Measurements from ENCODE around the gene CHRND. TPM values are rescaled to one million over a fixed set of nuclear protein-coding genes. Genes with fewer than 3 reads are reported as not detected.

The CHRND gene
- total RNA-seq, 1 experiment from 2014 or later: not detected

DNA sequence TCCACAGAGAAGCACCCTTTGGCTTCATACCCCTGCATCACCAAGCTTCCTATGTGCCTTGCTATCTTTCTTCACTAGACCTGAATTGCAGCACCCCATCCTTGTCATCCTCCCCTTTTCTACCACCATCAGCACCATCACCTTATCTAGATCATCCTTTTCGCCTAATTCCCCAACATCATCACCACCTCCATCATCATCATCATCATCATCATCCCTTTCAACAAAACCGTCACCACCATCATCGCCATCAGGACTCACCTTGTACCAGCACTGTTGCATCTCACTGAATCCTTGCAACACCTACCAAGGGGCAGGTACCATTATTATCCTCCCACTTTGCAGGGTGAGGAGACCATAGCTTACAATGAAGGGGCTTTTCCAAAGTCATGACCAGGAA, 27.5 kb upstream of the CHRND start:
- DNase-seq (ENCODE audit: low read depth): no peak
- in situ Hi-C loops (cut with HindIII; ENCODE audit: low pct_unique_long_range_greater_than_20kb, low sequenced_read_pairs): no loop called here

- no peak for DNase-seq (ENCODE audit: low read depth)
- in situ Hi-C loops (cut with HindIII; ENCODE audit: low pct_unique_long_range_greater_than_20kb, low sequenced_read_pairs): no loop called here
Observed at GRCh38 chr2:232501331-232501771, 24.6 kb upstream of the CHRND start.

DNA sequence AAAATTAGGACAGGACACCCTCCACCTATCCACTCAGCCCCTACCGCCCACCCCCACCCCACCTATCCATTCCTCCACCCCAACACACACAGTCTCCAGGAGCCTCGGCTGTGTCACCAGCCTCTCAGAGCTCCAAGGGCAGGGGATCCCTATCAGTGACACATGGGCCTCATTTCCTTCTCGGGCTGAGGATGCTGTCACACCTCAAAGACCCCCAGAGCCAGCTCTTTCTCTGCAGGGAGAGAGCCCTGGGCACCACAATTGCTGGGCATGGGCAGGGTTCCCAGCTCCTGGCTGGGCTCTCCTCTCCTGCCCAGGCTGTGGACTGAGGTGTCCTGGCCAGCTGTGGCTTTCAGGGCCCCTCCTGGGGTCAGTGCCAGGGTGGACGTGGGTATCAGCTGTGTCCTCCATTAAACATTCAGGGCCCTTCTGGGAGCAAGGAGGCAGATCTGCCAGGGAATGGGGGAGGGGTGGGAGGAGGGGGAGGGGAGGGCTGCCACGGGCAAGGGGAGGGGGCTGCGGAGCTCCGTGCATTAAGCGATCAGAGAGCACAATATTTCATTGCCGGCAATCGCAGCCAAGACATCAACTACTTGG, 24.1 kb upstream of the CHRND start:
- DNase-seq (ENCODE audit: low read depth): no peak
- in situ Hi-C loops (cut with HindIII; ENCODE audit: low pct_unique_long_range_greater_than_20kb, low sequenced_read_pairs): no loop called here

DNA sequence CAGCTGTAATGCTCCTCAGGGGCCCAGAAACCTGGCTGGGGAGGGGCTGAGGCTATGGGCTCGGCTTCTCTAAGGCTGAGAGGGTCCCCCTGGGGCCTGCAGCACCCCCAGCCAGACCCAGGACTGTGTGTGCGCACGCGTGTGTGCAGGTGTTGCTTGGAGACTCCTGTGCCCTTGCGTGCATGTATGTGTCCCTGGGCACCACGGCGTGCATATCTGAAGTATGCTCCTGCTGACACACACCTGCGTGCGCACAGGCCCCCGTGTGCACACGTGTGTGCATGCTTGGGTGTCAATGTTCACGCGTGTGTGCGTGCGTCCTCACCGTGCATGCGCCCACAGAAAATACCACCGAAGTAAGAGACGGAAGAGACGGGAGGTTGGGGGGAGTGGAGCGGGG, 23.4 kb upstream of the CHRND start:
- no peak for DNase-seq (ENCODE audit: low read depth)
- in situ Hi-C loops (cut with HindIII; ENCODE audit: low pct_unique_long_range_greater_than_20kb, low sequenced_read_pairs): no loop called here

DNA sequence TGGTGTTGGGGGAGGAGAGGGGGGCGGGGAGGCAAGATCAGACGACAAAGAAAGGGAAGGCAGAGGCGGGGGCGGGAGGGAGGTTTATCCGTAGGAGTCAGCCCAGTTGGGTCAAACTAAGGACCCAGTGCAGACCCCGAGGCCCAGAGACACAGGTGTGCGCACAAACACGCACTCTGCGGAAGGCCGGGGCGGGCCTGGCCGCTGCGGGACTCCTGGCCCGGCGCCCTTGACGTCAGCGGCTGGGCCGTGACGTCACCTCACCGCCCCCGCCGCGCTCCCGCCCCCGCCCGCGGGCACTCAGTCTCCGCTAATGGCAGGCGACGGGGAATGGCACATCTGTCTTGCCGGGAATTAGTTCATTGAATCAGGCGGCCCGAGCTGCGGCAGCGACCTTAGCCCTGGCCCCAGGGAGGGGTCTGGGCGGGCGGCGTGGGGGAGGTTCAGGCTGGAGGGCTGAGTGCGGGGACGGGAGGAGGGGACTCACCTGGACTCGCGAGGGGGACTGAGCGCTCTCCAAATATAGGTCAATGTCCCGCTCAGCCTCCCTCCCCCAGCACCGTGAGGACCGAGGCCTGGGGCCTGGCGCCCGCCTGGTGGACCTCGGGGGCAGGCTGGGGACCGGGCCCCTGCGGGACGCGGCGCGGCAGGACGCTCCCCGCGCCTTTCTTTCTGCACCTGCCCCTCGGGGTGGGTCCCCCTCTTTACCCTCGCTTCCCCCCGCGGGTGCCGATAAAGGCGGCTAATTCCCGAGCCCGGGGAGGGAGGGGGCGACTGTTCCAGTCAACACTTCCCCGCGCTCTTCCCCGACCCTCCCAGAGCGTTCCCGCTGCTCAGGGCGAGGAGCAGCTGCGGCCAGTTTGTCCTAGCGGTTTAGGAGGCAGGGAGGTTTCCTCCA, 22.8 kb upstream of the CHRND start:
- in situ Hi-C loops (cut with HindIII; ENCODE audit: low pct_unique_long_range_greater_than_20kb, low sequenced_read_pairs): no loop called here
- DNase-seq (ENCODE audit: low read depth): no peak

- in situ Hi-C loops (cut with HindIII; ENCODE audit: low pct_unique_long_range_greater_than_20kb, low sequenced_read_pairs): no loop called here
Observed at GRCh38 chr2:232503809-232504323, 22.1 kb upstream of the CHRND start.

DNA sequence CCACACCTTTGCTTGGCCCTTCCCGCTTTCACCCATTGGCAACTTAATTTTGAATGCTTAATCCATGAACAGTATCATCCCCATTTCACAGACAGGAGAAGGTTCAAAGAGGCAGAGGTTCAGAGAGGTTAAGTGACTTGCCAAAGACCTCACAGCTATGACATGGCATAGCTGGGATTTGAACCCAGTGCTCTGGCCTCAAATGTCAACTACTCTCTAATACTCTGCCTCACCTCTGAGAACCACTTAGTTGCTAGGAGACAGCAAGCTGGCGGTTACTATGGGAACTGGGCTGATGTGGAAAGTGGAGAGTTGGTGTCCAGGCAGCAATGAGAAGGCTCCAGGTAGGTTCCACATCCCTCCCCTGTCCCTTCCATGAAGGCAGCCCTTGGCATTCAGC, 21.5 kb upstream of the CHRND start:
- in situ Hi-C loops (cut with HindIII; ENCODE audit: low pct_unique_long_range_greater_than_20kb, low sequenced_read_pairs): no loop called here
- no peak for DNase-seq (ENCODE audit: low read depth)

More at GRCh38 chr2:232503809-232504323, 22.1 kb upstream of the CHRND start:
- DNase-seq (ENCODE audit: low read depth): no peak

GRCh38 chr2:232505856-232506255, 20.1 kb upstream of the CHRND start:
- no peak for DNase-seq (ENCODE audit: low read depth)
- in situ Hi-C loops (cut with HindIII; ENCODE audit: low pct_unique_long_range_greater_than_20kb, low sequenced_read_pairs): no loop called here

GRCh38 chr2:232506709-232507108, 19.3 kb upstream of the CHRND start:
- no peak for DNase-seq (ENCODE audit: low read depth)
- in situ Hi-C loops (cut with HindIII; ENCODE audit: low pct_unique_long_range_greater_than_20kb, low sequenced_read_pairs): no loop called here

GRCh38 chr2:232508251-232508650, 17.7 kb upstream of the CHRND start:
- DNase-seq (ENCODE audit: low read depth): no peak
- in situ Hi-C loops (cut with HindIII; ENCODE audit: low pct_unique_long_range_greater_than_20kb, low sequenced_read_pairs): no loop called here

DNA sequence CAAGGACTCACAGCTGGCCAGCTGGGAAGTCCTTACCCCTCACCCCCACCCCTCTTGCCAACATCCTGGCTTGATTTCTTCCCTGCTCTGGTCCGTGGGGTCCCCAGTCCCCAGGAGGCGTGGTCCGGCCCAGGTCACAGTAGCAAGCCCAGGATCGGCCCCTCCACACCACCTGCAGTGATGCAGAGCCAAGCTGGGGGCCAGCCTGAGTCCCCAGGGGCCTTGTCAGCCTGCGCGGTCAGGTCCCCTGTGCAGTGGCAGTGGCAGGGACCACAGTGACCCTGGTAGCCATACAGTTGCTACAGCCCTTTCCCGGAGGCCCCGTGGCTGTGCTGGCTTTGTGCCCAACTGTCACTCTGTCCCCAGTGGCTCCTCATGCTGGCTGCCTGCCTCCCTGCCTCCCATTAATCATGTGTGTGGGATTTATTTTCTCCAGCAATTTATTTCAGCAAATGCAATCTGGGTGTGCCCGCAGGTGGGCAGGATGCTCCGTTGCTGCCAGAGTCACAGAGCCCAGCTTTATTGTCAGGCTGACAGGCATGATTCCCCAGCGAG, 14.5 kb upstream of the CHRND start:
- in situ Hi-C loops (cut with HindIII; ENCODE audit: low pct_unique_long_range_greater_than_20kb, low sequenced_read_pairs): no loop called here
- no peak for DNase-seq (ENCODE audit: low read depth)

- DNase-seq (ENCODE audit: low read depth): no peak
- in situ Hi-C loops (cut with HindIII; ENCODE audit: low pct_unique_long_range_greater_than_20kb, low sequenced_read_pairs): no loop called here
Observed at GRCh38 chr2:232512602-232513001, 13.4 kb upstream of the CHRND start.

DNA sequence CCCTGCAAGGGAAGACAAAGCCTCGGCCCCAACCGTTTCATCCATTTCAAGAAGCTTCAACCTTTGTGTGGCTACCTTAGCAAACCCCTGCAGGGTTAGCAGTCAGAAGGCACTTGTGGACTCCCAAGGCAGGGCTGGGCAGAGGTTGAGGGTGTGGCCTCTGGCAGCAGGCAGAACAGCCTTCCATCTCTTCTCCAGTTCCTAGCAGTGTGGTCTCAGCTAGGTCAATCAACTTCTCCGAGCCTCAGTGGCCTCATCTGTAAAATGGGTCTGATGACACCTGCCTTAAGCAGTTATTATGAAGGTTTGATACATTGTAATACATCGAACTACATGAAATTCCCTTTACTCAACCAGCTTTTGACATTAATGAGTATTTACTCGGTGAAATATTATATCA, 12.6 kb upstream of the CHRND start:
- DNase-seq (ENCODE audit: low read depth): no peak
- in situ Hi-C loops (cut with HindIII; ENCODE audit: low pct_unique_long_range_greater_than_20kb, low sequenced_read_pairs): no loop called here

DNA sequence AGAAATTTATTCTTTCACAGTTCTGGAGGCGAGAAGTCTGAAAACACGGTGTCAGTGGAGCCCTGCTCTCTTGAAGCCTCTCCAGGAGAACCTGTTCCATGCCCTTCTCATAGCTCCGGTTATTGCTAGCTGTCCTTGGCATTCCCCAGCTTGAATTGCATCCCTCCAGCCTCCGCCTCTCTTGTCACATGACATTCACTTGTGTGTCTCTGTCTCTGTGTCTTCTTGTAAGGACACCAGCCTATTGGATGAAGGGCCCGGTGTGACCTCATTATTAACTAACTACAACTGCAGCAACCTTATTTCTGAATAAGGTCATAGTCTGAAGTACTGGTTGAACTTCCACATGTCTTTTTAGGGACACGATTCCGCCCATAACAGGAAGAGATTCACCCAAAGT, 10.3 kb upstream of the CHRND start:
- no peak for DNase-seq (ENCODE audit: low read depth)
- in situ Hi-C loops (cut with HindIII; ENCODE audit: low pct_unique_long_range_greater_than_20kb, low sequenced_read_pairs): no loop called here

DNA sequence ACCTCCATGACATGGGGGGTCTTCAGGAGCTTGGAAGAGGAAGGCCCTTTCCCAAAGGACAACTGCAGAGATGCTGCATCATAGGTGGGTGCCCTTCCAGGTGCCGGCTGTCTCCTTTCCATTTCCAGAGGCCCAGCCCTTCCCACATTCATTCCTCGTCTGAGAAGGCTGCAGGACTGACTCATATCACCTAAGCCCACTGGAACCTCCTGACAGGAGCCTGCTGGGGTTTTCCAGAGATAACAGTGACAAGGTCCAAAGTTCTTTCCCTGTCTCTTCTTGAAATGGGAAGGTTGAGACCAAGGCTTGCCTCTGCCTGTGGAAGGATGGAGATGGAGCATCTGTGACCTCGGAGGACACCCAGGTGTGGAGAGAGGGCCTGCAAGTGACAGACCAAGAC, 9.4 kb upstream of the CHRND start:
- DNase-seq (ENCODE audit: low read depth): peak; percentile 7
- in situ Hi-C loops (cut with HindIII; ENCODE audit: low pct_unique_long_range_greater_than_20kb, low sequenced_read_pairs): no loop called here

- DNase-seq (ENCODE audit: low read depth): no peak
- in situ Hi-C loops (cut with HindIII; ENCODE audit: low pct_unique_long_range_greater_than_20kb, low sequenced_read_pairs): no loop called here
Observed at GRCh38 chr2:232518844-232519243, 7.1 kb upstream of the CHRND start.

DNA sequence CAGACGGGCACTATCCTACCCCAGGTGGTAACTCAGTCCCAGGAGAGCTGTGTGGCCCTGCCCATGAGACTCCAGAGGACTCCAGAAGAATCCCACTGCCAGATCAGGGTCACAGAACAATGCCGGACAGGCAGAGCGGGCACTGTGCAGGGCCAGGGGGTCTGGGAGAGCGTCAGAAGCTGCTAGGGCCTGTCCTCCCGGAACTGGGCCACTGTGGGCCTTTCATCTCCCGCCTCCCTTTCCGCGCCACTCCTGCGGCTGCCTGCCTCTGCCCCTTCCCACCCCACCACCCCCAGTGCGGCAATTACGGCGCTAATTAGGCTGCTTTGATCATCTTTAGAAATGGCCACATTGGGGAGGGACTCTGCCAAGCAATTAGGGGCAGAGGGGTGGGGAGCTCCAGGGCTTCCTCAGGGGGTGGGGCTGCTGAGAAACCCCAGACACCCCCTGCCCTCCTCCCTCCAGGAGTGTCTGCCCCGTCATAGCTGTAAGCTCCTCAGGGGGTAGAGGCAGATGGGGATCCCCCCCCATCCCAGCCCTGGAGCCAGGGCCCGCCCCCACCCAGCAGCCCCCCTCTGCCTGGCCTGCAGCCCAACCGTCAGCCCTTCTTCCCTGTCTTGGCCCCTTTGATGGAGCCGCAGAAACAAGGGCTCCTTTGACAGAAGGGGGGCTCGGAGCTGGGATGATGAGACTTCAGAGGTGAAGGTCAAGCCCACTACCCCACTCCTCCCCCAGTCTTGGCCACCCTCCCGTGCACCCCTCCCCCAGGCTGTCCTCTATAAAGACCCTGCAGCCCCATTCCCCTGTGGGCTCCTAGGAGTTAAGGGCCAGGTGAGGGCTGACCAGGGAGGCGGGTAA, 6.2 kb upstream of the CHRND start, which contains the start of gene PRSS56:
PRSS56 (plus strand) TSS at position 808 of the 858 bp plus-strand sequence. CDS start 211 bp downstream, outside the sequence.
- DNase-seq (ENCODE audit: low read depth): no peak
- in situ Hi-C loops (cut with HindIII; ENCODE audit: low pct_unique_long_range_greater_than_20kb, low sequenced_read_pairs): no loop called here

- in situ Hi-C loops (cut with HindIII; ENCODE audit: low pct_unique_long_range_greater_than_20kb, low sequenced_read_pairs): no loop called here
- no peak for DNase-seq (ENCODE audit: low read depth)
Observed at GRCh38 chr2:232520489-232520888, 5.5 kb upstream of the CHRND start.

Data from Caki2 (cell line).